Endothelial cell of umbilical vein (primary cell): ENCODE measurements around the gene SASH3. TPM values are rescaled to one million over a fixed set of nuclear protein-coding genes. Genes with fewer than 3 reads are reported as not detected.

Experiments
- BruUV-seq: library from RNA; stranded (reverse); fragments of 400-500 nt; replicated peaks from 2 replicates; lab custom pipeline; 2021; lab: Mats Ljungman, UMichigan
- CTCF ChIA-PET: fragments of 300-600, 350-600 bp; sonication (Branson Sonifier 250); formaldehyde crosslinking; loops from one replicate; lab custom pipeline; 2021; ENCODE audit warnings: antibody characterized with exemption, inconsistent platforms; lab: Charles Lee
- POLR2A ChIA-PET: fragments of 300-600, 350-600 bp; sonication (Branson Sonifier 250); formaldehyde crosslinking; loops from one replicate; lab custom pipeline; 2021; ENCODE audit warnings: antibody characterized with exemption, inconsistent platforms; lab: Charles Lee
- DNase-seq: peaks from one replicate; pipeline ENCODE4 v3.0.0-alpha.2; 2011; ENCODE audit warnings: low read depth, low spot score
- FAIRE-seq: peaks from 2 replicates; lab custom pipeline; 2011; peaks lifted over from hg19 to GRCh38; lab: Jason Lieb, UNC
- H2AFZ ChIP-seq: 2 replicates; pipeline ENCODE4 v1.6.0; 2012; ENCODE audit warnings: low read depth, low read length, control low read depth, inconsistent platforms
- H3K27ac ChIP-seq: 2 replicates; pipeline ENCODE4 v1.5.1; 2011; ENCODE audit warnings: low read depth, mild to moderate bottlenecking, control low read depth, low read length, moderate library complexity; ENCODE audit not compliant: insufficient read depth
- H3K27me3 ChIP-seq, 2 experiments: 2 replicates each; pipeline versions ENCODE4 v1.6.0 to v1.6.1; 2011; ENCODE audit warnings: low read length in 2 of 2, mixed read lengths in 1 of 2; ENCODE audit not compliant: control insufficient read depth in 2 of 2, insufficient read depth in 2 of 2
- H3K36me3 ChIP-seq, 2 experiments: 2 replicates in 1 of 2; 3 replicates in 1 of 2; pipeline ENCODE4 v1.5.1; 2011; ENCODE audit warnings: low read length in 2 of 2, mild to moderate bottlenecking in 1 of 2, moderate library complexity in 1 of 2; ENCODE audit not compliant: control insufficient read depth in 2 of 2, insufficient read depth in 2 of 2; ENCODE audit errors: extremely low read depth in 1 of 2
- H3K4me1 ChIP-seq: 3 replicates; pipeline ENCODE4 v1.5.1; 2011; ENCODE audit warnings: mild to moderate bottlenecking, low read length; ENCODE audit not compliant: control insufficient read depth, insufficient read depth; ENCODE audit errors: extremely low read depth
- H3K4me2 ChIP-seq: 2 replicates; pipeline ENCODE4 v1.6.1; 2011; ENCODE audit warnings: low read length, control low read depth, mixed read lengths; ENCODE audit not compliant: insufficient read depth
- H3K4me3 ChIP-seq, 3 experiments: fragments of 200-600 bp in 1 of 3; sonication (generic), shearing (Covaris generic) in 1 of 3; replicated peaks in 1 of 3; 2 replicates each; pipeline ENCODE4 v1.5.1; 2011 to 2016; ENCODE audit warnings: control low read depth in 3 of 3, low read length in 3 of 3, mild to moderate bottlenecking in 2 of 3, inconsistent platforms in 1 of 3, low read depth in 1 of 3, moderate library complexity in 1 of 3; ENCODE audit not compliant: insufficient read depth in 1 of 3
- H3K79me2 ChIP-seq: 2 replicates; pipeline ENCODE4 v1.6.0; 2012; ENCODE audit warnings: low read length, inconsistent platforms; ENCODE audit not compliant: control insufficient read depth, insufficient read depth
- H3K9ac ChIP-seq: replicated peaks from 2 replicates; pipeline ENCODE3; 2011; ENCODE audit warnings: low read length, control low read depth; ENCODE audit not compliant: insufficient read depth; ENCODE audit errors: extremely low read depth
- H3K9me1 ChIP-seq: replicated peaks from 3 replicates; pipeline ENCODE4 v1.6.0; 2011; ENCODE audit warnings: mild to moderate bottlenecking, low read length; ENCODE audit not compliant: control insufficient read depth, insufficient read depth; ENCODE audit errors: extremely low read depth
- H3K9me3 ChIP-seq: replicated peaks from 2 replicates; pipeline ENCODE4 v1.5.1; 2012; ENCODE audit warnings: low read length, inconsistent platforms; ENCODE audit not compliant: control insufficient read depth, insufficient read depth
- H4K20me1 ChIP-seq: replicated peaks from 2 replicates; pipeline ENCODE3; 2011; ENCODE audit warnings: mild to moderate bottlenecking, low read length; ENCODE audit not compliant: control insufficient read depth, insufficient read depth; ENCODE audit errors: extremely low read depth
- EZH2 ChIP-seq: IDR thresholded peaks from 2 replicates; pipeline ENCODE4 v1.6.1; 2012; ENCODE audit warnings: borderline replicate concordance, low read depth, mild to moderate bottlenecking, moderate library complexity, low read length, inconsistent platforms; ENCODE audit not compliant: severe bottlenecking
- FOS ChIP-seq: IDR thresholded peaks from 2 replicates; pipeline ENCODE4 v1.6.1; 2011; ENCODE audit warnings: mild to moderate bottlenecking, low read length, moderate library complexity, borderline replicate concordance; ENCODE audit not compliant: insufficient read depth
- dilution Hi-C: fragments of 300-500 bp; cut with MboI; formaldehyde crosslinking; loops from one replicate; pipeline ENCODE4 v1.15.0; 2019; ENCODE audit warnings: low sequenced_read_pairs; ENCODE audit not compliant: extremely low pct_ligation_motif_present
- intact Hi-C: fragments of 100-400 bp; cut with micrococcal nuclease; formaldehyde crosslinking; loops from one replicate; pipeline ENCODE4 v1.10.0; 2022
- polyA plus RNA-seq, 4 experiments: library from polyadenylated mRNA; depleted of rRNA in 3 of 4; stranded (reverse) in 3 of 4; unstranded in 1 of 4; fragments of >200 nt; gene quantifications; 2 replicates each; pipeline versions ENCODE4 v1.2.1 to v1.2.3, GENCODE V29; 2011 to 2012; ENCODE audit warnings: missing spikeins in 1 of 4
- total RNA-seq: library from RNA; stranded (reverse); gene quantifications from 2 replicates; pipeline ENCODE4 v1.2.3, GENCODE V29; 2021
- TF ChIP-seq, protein P1 (sequence below): IDR thresholded peaks from 2 replicates; pipeline ENCODE4 v1.6.1; 2011; ENCODE audit not compliant: insufficient read depth, insufficient read length

Gene SASH3
- total and polyA plus RNA-seq, 2 donors (not counting 3 experiments of a cell fraction or from before 2014, with no cell fraction given): not detected

DNA sequence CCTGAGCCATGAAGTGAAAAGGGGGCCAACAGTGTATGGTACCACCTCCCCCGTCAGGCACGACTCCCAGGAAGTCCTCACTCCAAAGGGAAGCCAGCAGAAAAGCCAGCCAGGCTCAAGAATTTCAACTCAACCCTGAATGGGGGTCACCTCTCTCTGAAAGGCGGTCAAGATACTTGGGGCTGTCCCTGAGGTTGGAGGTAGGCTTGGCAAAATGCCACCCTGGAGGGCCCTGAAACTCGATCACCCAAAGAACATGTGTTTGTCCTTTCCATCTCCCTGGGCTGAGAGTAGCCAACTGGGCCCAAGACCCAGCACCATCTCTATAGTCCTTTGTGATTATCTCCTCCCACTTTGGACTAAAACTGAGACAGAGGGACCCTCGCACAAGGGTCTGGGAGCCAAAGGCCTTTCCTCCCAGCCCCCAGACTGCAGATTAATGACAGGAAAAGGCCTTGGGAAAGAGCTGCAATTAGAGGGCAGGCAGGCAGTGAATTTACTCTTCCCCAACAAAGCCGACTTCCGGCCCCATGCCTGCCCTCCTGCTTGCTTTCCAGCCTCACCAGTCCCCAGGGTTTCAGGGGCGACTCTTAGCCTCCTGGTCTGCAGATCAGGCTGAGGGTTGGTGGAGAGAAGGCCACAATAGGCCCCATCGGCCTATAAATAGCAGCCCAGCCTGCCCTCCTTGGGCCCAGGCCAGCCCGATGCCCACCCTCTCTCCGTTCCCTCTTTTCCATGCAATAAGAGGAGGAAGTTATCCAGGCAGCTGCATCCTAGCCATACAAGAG lies 5.6 kb downstream of the SASH3 start:
- no peak for FAIRE-seq
- no peak for DNase-seq
- POLR2A ChIA-PET: no interaction called here

DNA sequence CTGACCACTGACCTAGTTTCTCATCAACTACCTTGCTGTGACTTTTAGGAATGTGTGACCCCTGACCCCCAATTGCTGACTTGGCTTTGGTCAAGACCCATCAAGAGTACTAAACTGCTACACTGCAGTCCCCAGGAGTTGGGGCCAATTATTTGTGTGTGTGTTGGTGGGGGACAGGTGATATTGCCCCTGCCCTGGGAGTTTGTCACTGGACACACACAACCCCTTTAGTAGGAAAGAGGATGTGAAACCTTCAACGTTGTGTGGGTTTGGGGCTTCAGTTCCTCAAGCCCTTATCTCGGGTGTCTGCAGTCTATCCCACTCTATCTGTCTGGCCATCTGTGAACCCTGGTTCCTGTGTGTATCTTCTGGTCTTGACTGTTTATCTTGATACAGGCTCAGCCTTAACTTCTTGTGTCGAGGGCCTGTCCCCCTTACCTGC lies 6.5 kb downstream of the SASH3 start:
- no peaks in the 10 kb centered on the region for H3K4me1 ChIP-seq
- POLR2A ChIA-PET: no interaction called here
- H3K9me3 ChIP-seq: no peaks in the 10 kb centered on the region
- no peak overlapping the region for H3K4me3 ChIP-seq
- no TSS peak for BruUV-seq
- intact Hi-C loops (no loop called here), dilution Hi-C loops (no loop called here)
- CTCF ChIA-PET: no interaction called here
- H2AFZ ChIP-seq: no peak overlapping the region
- no peaks in the 10 kb centered on the region for H4K20me1 ChIP-seq
- FAIRE-seq (no peak), DNase-seq (no peak)
- H3K9me1 ChIP-seq: no peaks in the 10 kb centered on the region
- TF ChIP-seq, protein P1, sequence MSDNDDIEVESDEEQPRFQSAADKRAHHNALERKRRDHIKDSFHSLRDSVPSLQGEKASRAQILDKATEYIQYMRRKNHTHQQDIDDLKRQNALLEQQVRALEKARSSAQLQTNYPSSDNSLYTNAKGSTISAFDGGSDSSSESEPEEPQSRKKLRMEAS: no peak
- no peak overlapping the region for H3K9ac ChIP-seq
- H3K79me2 ChIP-seq: no peaks in the 10 kb centered on the region
- H3K36me3 ChIP-seq: no peaks in the 10 kb centered on the region
- no peak overlapping the region for H3K4me2 ChIP-seq
- no peaks in the 10 kb centered on the region for H3K27me3 ChIP-seq
- no peak overlapping the region for H3K27ac ChIP-seq

More for the DNA sequence above, 5.6 kb downstream of the SASH3 start:
- Histone ChIP-seq H3K79me2 (no peaks in the 10 kb centered on the region), H3K4me3 (no peak overlapping the region), H3K4me2 (no peak overlapping the region), H3K9ac (no peak overlapping the region), H3K4me1 (no peaks in the 10 kb centered on the region), H3K9me1 (no peaks in the 10 kb centered on the region), H3K36me3 (no peaks in the 10 kb centered on the region), H2AFZ (no peak overlapping the region), H3K27ac (no peak overlapping the region), H3K27me3 (no peaks in the 10 kb centered on the region), H4K20me1 (no peaks in the 10 kb centered on the region), H3K9me3 (no peaks in the 10 kb centered on the region)
- no TSS peak for BruUV-seq
- CTCF ChIA-PET: no interaction called here
- dilution Hi-C loops (no loop called here), intact Hi-C loops (no loop called here)
- TF ChIP-seq EZH2: no peak
- no peak for TF ChIP-seq FOS
